ENCODE measurements around the gene CASD1.

GRCh38 chr7:94591176-94591575, 81.6 kb downstream of the CASD1 start:
- TF ChIP-seq CTCF (conservative IDR thresholded peaks at IDR 0.05) (no peak), EZH2 (IDR thresholded peaks at IDR 0.05; ENCODE audit: low read depth) (no peak)

Measured in PC-9 (cell line).